Activated CD8-positive, alpha-beta memory T cell treated with anti-CD3 and anti-CD28 coated beads, Interleukin-2, amount 10 ng/mL, durations not matched to agents 7 days and 5 days (primary cell): ENCODE results near the gene C1GALT1C1. TPM values are rescaled to one million over a fixed set of nuclear protein-coding genes. Genes with fewer than 3 reads are reported as not detected.
"Not testable (repeated sequence)": the region's sequence is repeated elsewhere in the genome, so short reads cannot be mapped to it uniquely, and the experiment has no call there.

Source experiments
- ATAC-seq: fragments of 150-1000 bp; cut with Tn5 transposase; one replicate; pipeline ENCODE4 v1.10.0; 2021; ENCODE audit warnings: moderate library complexity
- CTCF ChIA-PET: fragments of 350-600 bp; sonication (Branson Sonifier 250); formaldehyde crosslinking; loops from one replicate; lab custom pipeline; 2021; ENCODE audit warnings: antibody characterized with exemption; lab: Charles Lee
- DNase-seq: peaks from one replicate; pipeline ENCODE4 v3.0.0-alpha.2; 2020
- H3K27ac Mint-ChIP-seq: one replicate; pipeline ENCODE4 v1.8.0; 2021; ENCODE audit warnings: mild to moderate bottlenecking, mixed read lengths
- H3K27me3 Mint-ChIP-seq: one replicate; pipeline ENCODE4 v1.8.0; 2021; ENCODE audit warnings: mixed read lengths
- H3K36me3 Mint-ChIP-seq: one replicate; pipeline ENCODE4 v1.8.0; 2021; ENCODE audit warnings: mild to moderate bottlenecking, mixed read lengths
- H3K4me1 Mint-ChIP-seq: one replicate; pipeline ENCODE4 v1.8.0; 2021; ENCODE audit warnings: mixed read lengths
- H3K4me3 Mint-ChIP-seq: one replicate; pipeline ENCODE4 v1.8.0; 2021; ENCODE audit warnings: mild to moderate bottlenecking, moderate library complexity, mixed read lengths
- H3K9me3 Mint-ChIP-seq: one replicate; pipeline ENCODE4 v1.8.0; 2022; ENCODE audit warnings: low read depth, mixed read lengths
- total RNA-seq, 2 experiments: library from RNA; stranded (reverse); gene quantifications; one replicate each; pipeline ENCODE4 v1.2.3, GENCODE V29; 2021

The C1GALT1C1 gene
- total RNA-seq: 10 to 100 TPM; 20.4 to 27.7 TPM

GRCh38 chrX:120629667-120630537 lies at the start of gene C1GALT1C1:
C1GALT1C1 (minus strand) TSS chrX:120630054; CDS start chrX:120627166, 2,888 bp downstream.
- H3K36me3 Mint-ChIP-seq: peaks cover 8% of the 10 kb centered on the region
- H3K9me3 Mint-ChIP-seq: no peaks in the 10 kb centered on the region
- DNase-seq (peak; percentile 94), ATAC-seq (peak; percentile 96)
- CTCF ChIA-PET: no interaction called here
- H3K4me3 Mint-ChIP-seq: peak within 1 kb of the TSS; percentile 95
- no peaks in the 10 kb centered on the region for H3K27me3 Mint-ChIP-seq
- H3K4me1 Mint-ChIP-seq: peaks cover 23% of the 10 kb centered on the region
- H3K27ac Mint-ChIP-seq: peak within 1 kb of the TSS; percentile 99

GRCh38 chrX:120677004-120677652 lies 47.3 kb upstream of the C1GALT1C1 start:
- DNase-seq: no peak
- no peak overlapping the region for H3K27ac Mint-ChIP-seq
- peaks cover 5% of the 10 kb centered on the region for H3K36me3 Mint-ChIP-seq
- no peaks in the 10 kb centered on the region for H3K27me3 Mint-ChIP-seq
- CTCF ChIA-PET: no interaction called here
- peaks cover 9% of the 10 kb centered on the region for H3K9me3 Mint-ChIP-seq
- ATAC-seq: no peak
- no peak overlapping the region for H3K4me3 Mint-ChIP-seq
- H3K4me1 Mint-ChIP-seq: peaks cover 12% of the 10 kb centered on the region

- Mint-ChIP-seq H3K4me3 (no peak overlapping the region), H3K27me3 (no peaks in the 10 kb centered on the region), H3K4me1 (peaks cover 6% of the 10 kb centered on the region), H3K9me3 (peaks cover 8% of the 10 kb centered on the region), H3K27ac (no peak overlapping the region), H3K36me3 (peaks cover 4% of the 10 kb centered on the region)
- ATAC-seq: no peak
- no peak for DNase-seq
- CTCF ChIA-PET: no interaction called here
Measured at GRCh38 chrX:120672841-120673530, 43.1 kb upstream of the C1GALT1C1 start.

- Mint-ChIP-seq H3K9me3 (peaks cover 8% of the 10 kb centered on the region), H3K27me3 (no peaks in the 10 kb centered on the region), H3K4me1 (peaks cover 6% of the 10 kb centered on the region), H3K27ac (no peak overlapping the region), H3K4me3 (no peak overlapping the region), H3K36me3 (peaks cover 4% of the 10 kb centered on the region)
- CTCF ChIA-PET: no interaction called here
- DNase-seq: no peak
- no peak for ATAC-seq
Measured at GRCh38 chrX:120672389-120672788, 42.5 kb upstream of the C1GALT1C1 start.

GRCh38 chrX:120671963-120672362 lies 42.1 kb upstream of the C1GALT1C1 start:
- DNase-seq (no peak), ATAC-seq (no peak)
- CTCF ChIA-PET: no interaction called here
- no peak overlapping the region for H3K27ac Mint-ChIP-seq
- no peaks in the 10 kb centered on the region for H3K27me3 Mint-ChIP-seq
- no peak overlapping the region for H3K4me3 Mint-ChIP-seq
- H3K4me1 Mint-ChIP-seq: peaks cover 3% of the 10 kb centered on the region
- peaks cover 2% of the 10 kb centered on the region for H3K36me3 Mint-ChIP-seq
- peaks cover 4% of the 10 kb centered on the region for H3K9me3 Mint-ChIP-seq

GRCh38 chrX:120668357-120668756 lies 38.5 kb upstream of the C1GALT1C1 start:
- H3K9me3 Mint-ChIP-seq: no peaks in the 10 kb centered on the region
- H3K36me3 Mint-ChIP-seq: no peaks in the 10 kb centered on the region
- no peak overlapping the region for H3K4me3 Mint-ChIP-seq
- H3K4me1 Mint-ChIP-seq: peaks cover 5% of the 10 kb centered on the region
- CTCF ChIA-PET: no interaction called here
- no peak overlapping the region for H3K27ac Mint-ChIP-seq
- no peaks in the 10 kb centered on the region for H3K27me3 Mint-ChIP-seq
- DNase-seq (no peak), ATAC-seq (no peak)

- not testable (repeated sequence) for H3K9me3 Mint-ChIP-seq, H3K36me3 Mint-ChIP-seq, H3K4me3 Mint-ChIP-seq, DNase-seq, H3K27me3 Mint-ChIP-seq, H3K4me1 Mint-ChIP-seq, ATAC-seq, H3K27ac Mint-ChIP-seq
- CTCF ChIA-PET: interaction anchor here (1.2 kb wide), 1 partner anchor 150 kb away, joined by 3 read pairs; no protein-coding TSS in a partner anchor
Measured at GRCh38 chrX:120664535-120664934, 34.7 kb upstream of the C1GALT1C1 start.

GRCh38 chrX:120664081-120664480 lies 34.2 kb upstream of the C1GALT1C1 start:
- ATAC-seq (no peak), DNase-seq (no peak)
- Mint-ChIP-seq H3K27ac (peak overlapping the region; percentile 4), H3K4me3 (no peak overlapping the region), H3K27me3 (no peaks in the 10 kb centered on the region), H3K4me1 (peaks cover 5% of the 10 kb centered on the region), H3K9me3 (no peaks in the 10 kb centered on the region), H3K36me3 (no peaks in the 10 kb centered on the region)
- CTCF ChIA-PET: interaction anchor here (1.1 to 1.2 kb wide), 2 partner anchors 127 to 150 kb away, joined by 3 read pairs; no protein-coding TSS in a partner anchor

- ATAC-seq (no peak), DNase-seq (no peak)
- no peaks in the 10 kb centered on the region for H3K27me3 Mint-ChIP-seq
- peaks cover 5% of the 10 kb centered on the region for H3K4me1 Mint-ChIP-seq
- H3K36me3 Mint-ChIP-seq: no peaks in the 10 kb centered on the region
- no peak overlapping the region for H3K27ac Mint-ChIP-seq
- no peaks in the 10 kb centered on the region for H3K9me3 Mint-ChIP-seq
- CTCF ChIA-PET: no interaction called here
- no peak overlapping the region for H3K4me3 Mint-ChIP-seq
Measured at GRCh38 chrX:120662662-120663061, 32.8 kb upstream of the C1GALT1C1 start.

- peaks cover 5% of the 10 kb centered on the region for H3K4me1 Mint-ChIP-seq
- H3K27ac Mint-ChIP-seq: no peak overlapping the region
- H3K4me3 Mint-ChIP-seq: no peak overlapping the region
- no peaks in the 10 kb centered on the region for H3K9me3 Mint-ChIP-seq
- DNase-seq (no peak), ATAC-seq (no peak)
- no peaks in the 10 kb centered on the region for H3K36me3 Mint-ChIP-seq
- CTCF ChIA-PET: no interaction called here
- H3K27me3 Mint-ChIP-seq: no peaks in the 10 kb centered on the region
Measured at GRCh38 chrX:120660637-120661036, 30.8 kb upstream of the C1GALT1C1 start.

- Mint-ChIP-seq H3K36me3 (no peaks in the 10 kb centered on the region), H3K4me1 (no peaks in the 10 kb centered on the region), H3K27me3 (no peaks in the 10 kb centered on the region), H3K4me3 (no peak overlapping the region), H3K27ac (no peak overlapping the region), H3K9me3 (no peaks in the 10 kb centered on the region)
- ATAC-seq (no peak), DNase-seq (no peak)
- CTCF ChIA-PET: no interaction called here
Measured at GRCh38 chrX:120653000-120653399, 23.1 kb upstream of the C1GALT1C1 start.

GRCh38 chrX:120652256-120652655 lies 22.4 kb upstream of the C1GALT1C1 start:
- H3K4me1 Mint-ChIP-seq, DNase-seq, H3K36me3 Mint-ChIP-seq, ATAC-seq, H3K27ac Mint-ChIP-seq, H3K4me3 Mint-ChIP-seq, H3K27me3 Mint-ChIP-seq, CTCF ChIA-PET, H3K9me3 Mint-ChIP-seq: not testable (repeated sequence)

GRCh38 chrX:120647127-120647526 lies 17.3 kb upstream of the C1GALT1C1 start:
- DNase-seq: no peak

More at GRCh38 chrX:120647127-120647526, 17.3 kb upstream of the C1GALT1C1 start:
- Mint-ChIP-seq H3K27ac (no peak overlapping the region), H3K4me3 (no peak overlapping the region), H3K27me3 (no peaks in the 10 kb centered on the region), H3K36me3 (no peaks in the 10 kb centered on the region), H3K4me1 (no peaks in the 10 kb centered on the region), H3K9me3 (no peaks in the 10 kb centered on the region)
- CTCF ChIA-PET: interaction anchor here (1.1 kb wide), 1 partner anchor 669 kb away, joined by 3 read pairs; no protein-coding TSS in a partner anchor
- no peak for ATAC-seq
